Breast epithelium (tissue), 3 donors: ENCODE results near the gene ARFGAP1.

Experiments
- CTCF ChIP-seq, 3 donors: fragments of 450-650 bp; IDR thresholded peaks; one replicate each; pipeline ENCODE4 v1.5.1; 2016 to 2017; ENCODE audit warnings: antibody characterized with exemption in 3 of 3, mild to moderate bottlenecking in 3 of 3, moderate library complexity in 3 of 3
- POLR2A ChIP-seq: fragments of 450-650 bp; IDR thresholded peaks from one replicate; pipeline ENCODE4 v1.6.1; 2016; ENCODE audit warnings: antibody characterized with exemption, mild to moderate bottlenecking, moderate library complexity
- POLR2AphosphoS5 ChIP-seq, 3 donors: sonication (generic); formaldehyde crosslinking; IDR thresholded peaks; one replicate each; pipeline ENCODE4 v1.6.1; 2017; ENCODE audit warnings: antibody characterized with exemption in 3 of 3

- TF ChIP-seq CTCF (IDR thresholded peaks at IDR 0.05) = no peak
- TF ChIP-seq POLR2AphosphoS5 (IDR thresholded peaks at IDR 0.05) = no peak
- no peak for TF ChIP-seq POLR2A
Observed at GRCh38 chr20:63307538-63308217, 35.1 kb downstream of the ARFGAP1 start.
